GM21825 (cell line): ENCODE data around the gene BBIP1.

ENCODE experiments used
- ATAC-seq: cut with Tn5 transposase; IDR thresholded peaks from one replicate; pipeline ENCODE4 v1.9.1; 2021; ENCODE audit warnings: mild to moderate bottlenecking, moderate library complexity; ENCODE audit not compliant: unreplicated experiment

Gene BBIP1

DNA sequence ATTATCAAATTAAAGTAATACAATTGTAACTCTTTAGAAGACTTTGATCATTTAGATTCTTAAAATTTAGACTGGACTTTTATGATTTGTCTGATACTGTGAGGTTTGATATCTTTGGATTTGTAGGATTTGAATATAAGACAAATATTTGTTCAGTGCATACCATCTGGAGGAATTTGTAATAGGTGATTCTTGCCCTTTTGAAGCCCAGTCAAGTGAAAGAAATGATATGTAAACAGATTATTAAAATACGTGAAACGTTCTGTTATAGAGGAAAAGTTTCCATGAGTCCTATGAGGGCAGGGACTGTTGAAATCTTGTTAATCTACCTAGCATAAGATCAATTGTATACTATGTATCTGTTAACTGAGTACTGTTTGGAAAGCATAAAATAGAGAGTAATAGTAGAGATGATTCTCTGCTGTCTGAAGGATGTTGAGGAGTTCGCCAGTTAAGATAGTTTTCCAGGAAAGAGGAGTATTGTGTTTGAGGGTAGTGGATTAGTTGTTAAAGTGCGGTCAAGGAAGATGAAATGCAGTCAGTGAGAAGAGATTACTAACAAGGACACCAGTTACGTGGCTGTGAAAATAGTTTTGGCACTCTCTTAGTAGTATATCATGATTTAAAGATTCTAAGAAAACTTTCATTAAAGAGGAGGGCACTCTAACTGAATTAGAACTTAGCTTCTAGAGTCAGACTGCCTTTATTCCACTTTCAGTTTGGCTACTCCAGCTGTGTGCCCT lies 32.9 kb downstream of the BBIP1 start:
- ATAC-seq: no peak

GRCh38 chr10:110883924-110884323 lies 35.1 kb downstream of the BBIP1 start:
- ATAC-seq: no peak

- no peak for ATAC-seq
Measured at GRCh38 chr10:110881905-110882304, 37.1 kb downstream of the BBIP1 start.

DNA sequence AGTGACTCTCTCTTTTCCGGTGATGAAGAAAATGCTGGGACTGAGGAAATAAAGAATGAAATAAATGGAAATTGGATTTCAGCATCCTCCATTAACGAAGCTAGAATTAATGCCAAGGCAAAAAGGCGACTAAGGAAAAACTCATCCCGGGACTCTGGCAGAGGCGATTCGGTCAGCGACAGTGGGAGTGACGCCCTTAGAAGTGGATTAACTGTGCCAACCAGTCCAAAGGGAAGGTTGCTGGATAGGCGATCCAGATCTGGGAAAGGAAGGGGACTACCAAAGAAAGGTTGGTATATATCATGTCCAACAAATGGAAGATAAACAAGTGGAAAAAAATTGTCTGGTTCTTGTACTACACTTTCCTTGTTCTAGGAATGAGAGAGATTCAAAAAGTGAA lies 37.7 kb downstream of the BBIP1 start:
- ATAC-seq: no peak

DNA sequence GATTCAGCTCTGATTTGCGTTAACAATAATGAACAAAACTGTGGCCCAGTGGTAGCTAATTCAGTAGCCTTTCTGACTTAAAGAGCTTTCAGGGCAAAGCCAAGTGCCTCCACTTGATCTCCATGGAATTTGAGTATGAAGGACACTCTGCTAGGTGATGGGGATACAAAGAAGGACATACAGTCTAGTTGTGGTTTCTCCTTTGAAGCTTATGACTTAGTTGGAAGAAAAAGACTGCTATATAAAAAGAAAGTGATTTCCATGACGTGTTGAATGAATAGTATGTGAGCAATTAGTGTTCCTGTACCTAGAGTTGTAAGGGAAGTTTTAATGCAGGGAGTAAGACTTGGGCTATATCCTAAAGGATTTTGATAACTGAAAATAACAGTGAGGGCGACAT lies 39.0 kb downstream of the BBIP1 start:
- ATAC-seq: no peak

DNA sequence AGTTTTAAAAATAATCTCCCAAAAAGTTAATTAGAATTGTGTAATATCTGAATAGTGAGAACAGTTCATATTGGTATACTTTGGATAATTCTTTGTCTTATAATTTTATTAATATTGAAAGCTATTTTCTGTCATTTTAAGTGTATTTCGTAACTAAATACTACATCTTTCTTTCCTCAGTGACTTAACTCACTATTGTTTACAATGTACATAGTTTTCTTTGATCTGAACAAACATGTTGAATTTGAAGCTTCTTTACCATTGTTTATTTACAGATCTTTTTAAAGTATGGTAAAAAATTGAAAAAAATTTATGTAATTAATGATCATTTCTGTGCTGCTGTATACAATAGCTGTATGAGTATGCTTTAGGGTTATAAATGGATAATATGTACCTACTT lies 42.2 kb downstream of the BBIP1 start:
- ATAC-seq: no peak

GRCh38 chr10:110876000-110876399 lies 43.0 kb downstream of the BBIP1 start:
- no peak for ATAC-seq

DNA sequence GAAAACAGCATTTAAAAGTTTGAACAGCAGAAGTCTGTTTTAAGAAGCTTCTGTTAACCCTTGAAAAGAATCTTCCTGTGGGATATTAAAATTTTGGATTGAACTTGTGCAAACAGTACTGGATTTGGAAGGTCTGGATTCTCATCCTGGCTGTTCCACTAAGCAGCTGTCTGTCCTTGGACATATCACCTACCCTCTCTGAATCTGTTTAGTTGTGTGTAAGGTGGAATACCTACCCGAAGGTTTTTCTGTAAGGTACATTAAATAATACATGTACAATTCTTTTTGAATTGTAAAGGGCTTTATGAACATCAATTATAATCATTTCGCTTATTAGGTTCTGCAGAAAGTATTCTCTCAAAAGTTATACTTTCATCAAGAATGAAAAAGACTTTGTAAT lies 45.0 kb downstream of the BBIP1 start:
- ATAC-seq: no peak

GRCh38 chr10:110872984-110873923 lies 45.7 kb downstream of the BBIP1 start:
- ATAC-seq: no peak

DNA sequence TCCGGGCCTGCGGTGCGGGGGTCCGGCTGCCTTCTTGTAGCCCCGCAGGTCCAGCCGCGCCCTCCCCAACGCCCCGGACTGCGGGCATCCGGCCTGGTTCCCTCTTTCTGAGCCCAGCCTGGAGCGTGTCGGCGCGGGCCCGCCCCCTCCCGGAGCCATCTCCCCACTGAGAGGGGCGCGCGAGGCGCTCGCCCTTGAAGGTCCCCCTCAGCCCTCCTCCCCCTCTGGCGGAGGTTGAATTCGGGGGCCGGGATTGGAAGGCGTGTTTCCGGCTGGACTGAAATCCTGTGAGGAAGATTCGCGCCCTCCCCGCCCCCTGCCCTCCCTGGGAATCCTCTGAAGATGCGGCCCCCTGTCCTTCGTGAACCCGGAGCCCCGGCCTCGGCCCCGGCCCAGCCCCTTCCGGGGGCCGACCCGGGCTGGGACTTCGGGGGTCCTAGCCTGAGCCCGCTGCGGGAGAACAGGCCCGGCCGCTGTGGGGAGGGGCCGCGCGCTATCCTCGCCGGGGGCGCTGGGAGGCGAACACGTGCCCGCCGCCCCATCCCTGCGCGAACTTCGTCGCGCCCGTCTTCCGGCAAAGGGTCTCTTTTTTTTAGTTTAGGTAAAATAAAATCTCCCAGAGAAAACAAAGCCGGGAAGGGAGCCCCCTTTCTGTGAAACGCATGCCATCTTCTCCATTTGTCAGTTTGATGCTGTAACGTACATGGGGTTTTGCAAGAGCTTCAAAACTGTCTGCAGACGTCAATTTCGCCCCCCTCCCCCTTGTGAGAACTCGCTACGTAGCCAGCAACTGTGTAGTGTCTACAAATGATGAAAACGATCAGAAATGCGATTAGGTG lies 46.6 kb downstream of the BBIP1 start:
- peak; percentile 38 for ATAC-seq

DNA sequence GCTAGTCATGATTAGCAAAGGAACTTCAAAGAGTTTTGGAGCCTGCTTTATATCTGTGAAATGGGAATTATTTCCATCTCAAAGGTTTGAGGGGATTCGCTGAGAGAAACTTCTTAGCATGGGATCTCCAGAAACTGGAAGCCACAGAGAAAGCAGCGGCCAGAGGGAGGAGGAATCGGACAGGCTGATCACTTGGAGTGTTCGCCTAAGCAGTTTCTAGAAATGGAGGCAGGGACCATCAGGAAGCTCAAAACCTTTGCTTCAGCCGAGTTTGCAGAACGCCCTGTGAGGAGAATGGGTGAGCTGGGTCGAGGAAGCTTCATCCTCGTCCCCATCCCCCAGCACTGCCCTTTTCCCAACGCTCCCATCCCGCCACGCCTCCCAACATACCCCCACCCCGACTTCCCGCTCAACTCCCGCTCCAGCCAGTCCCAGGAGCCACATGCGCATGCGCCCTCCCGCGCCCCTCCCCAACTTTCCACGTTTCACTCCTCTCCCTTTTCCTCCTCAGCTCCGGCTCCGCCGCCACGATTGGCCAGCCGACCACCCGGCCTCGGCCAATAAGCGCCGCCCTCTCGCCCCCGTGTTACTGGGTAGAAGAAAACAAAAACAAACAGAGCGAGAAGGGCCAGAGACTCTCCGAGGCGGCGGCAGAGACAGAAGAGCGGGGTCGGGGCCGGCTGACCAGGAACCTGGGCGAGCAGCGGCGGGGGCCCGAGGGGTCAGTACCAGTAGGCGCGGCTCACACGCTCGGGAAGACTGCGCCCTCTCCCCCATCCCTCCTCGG lies 47.5 kb downstream of the BBIP1 start, which contains the start of gene PDCD4:
TSS of gene PDCD4 (plus strand) at position 631 of the 787 bp plus-strand sequence. CDS start 4,100 bp downstream, outside the sequence.
- peak; percentile 66 for ATAC-seq

DNA sequence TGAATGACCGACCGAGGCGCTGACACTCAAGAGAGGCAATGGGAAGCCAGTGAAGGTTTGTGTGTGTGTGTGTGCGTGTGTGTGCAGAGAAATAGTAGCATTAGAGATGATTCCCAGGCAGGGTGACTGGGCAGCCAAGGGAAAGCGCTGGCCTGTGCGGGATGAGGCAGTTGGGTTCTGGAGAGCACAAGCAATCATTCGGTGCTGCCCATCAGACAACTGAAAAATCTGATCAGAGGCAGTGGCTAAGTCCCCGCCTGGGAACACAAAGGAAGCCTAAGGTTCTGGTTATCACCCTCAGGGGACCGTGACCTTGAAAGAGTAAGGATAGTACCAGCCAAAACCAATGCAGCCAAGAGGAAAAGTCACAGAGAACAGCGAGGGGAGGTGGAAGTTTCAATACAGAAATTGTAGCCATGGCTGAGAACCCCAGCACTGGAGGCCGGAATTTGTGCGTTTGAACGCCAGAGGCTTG lies 48.1 kb downstream of the BBIP1 start:
- ATAC-seq: no peak

DNA sequence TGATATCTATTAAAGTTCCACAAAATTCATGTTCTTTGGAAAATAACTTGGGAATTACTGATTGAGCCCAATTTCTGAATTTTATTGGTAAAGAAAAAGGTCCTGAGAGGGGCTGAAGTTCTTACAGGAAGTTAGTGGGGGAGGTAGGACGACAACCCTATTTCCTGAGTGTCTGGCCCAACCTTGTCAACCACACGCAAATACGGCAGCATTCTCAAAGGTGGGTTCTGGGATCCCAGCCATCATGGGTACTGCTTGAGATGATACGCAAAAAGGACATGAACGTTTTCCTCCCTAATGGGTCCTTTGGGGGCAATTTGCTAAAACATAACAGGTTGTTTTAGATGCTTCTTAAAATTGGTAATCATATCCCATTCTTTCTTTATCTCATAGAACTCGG lies 50.0 kb downstream of the BBIP1 start:
- ATAC-seq: no peak

DNA sequence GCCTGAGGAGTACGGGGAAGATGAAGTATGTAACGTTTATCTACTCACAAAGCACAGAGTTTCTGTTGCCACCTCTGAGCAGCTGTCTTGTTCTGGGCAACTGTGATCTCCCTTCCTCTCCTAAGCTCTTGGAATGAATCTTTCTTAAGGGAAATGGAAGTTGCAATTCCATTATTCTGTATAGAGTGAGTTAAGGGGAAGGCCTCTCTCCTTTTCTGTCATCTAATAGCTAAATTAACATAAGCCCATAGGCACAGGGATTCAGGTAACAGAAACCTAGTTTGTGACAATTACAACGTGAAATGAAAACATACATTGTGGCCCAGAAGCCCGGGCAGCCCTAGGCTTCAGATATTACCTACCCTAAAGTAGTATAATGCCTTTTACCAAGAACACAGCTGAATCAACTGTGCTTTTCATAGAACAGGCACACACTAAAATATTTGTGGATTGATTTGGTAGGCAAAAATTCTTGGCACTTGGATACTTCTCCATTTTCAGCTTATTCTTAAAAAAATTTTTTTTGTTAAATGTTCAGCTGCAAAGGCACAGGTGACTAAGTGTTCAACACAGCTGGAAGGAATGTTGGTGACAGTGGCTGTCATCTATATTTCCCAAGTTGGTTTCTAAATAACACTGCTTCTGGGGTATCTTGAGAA lies 51.0 kb downstream of the BBIP1 start:
- no peak for ATAC-seq

- peak; percentile 22 for ATAC-seq
Measured at GRCh38 chr10:110867011-110867806, 51.8 kb downstream of the BBIP1 start.

GRCh38 chr10:110865809-110866482 lies 53.0 kb downstream of the BBIP1 start:
- peak; percentile 25 for ATAC-seq

DNA sequence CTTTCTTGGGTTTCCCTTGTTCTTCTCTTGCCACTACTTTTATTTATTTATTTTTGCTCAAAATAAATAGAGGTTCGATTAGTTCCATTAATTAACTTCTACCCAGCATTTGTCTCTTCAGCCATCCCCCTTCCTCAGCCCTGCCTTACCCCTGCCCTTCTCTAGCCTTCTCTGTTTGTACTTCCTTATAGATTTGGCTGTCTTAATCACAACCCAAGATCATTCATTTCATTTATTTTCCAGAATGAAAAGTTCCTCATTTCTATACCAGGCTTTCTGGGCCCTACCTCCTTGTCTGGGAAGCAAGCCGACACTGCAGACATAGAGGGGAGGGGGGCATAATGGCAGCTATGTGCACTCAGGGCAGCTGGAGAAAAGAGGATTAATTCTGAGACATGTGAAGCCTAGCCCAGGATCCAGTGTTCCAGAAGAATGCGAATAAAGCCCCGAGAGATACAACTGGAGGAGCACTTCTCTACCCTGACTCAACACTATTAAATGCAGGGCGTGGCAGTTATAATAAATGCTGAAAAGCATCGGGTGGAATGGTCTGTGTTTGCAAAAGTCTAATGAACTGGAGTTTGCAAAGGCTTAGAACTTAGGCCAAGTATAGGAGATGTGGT lies 53.7 kb downstream of the BBIP1 start:
- ATAC-seq: peak; percentile 0

DNA sequence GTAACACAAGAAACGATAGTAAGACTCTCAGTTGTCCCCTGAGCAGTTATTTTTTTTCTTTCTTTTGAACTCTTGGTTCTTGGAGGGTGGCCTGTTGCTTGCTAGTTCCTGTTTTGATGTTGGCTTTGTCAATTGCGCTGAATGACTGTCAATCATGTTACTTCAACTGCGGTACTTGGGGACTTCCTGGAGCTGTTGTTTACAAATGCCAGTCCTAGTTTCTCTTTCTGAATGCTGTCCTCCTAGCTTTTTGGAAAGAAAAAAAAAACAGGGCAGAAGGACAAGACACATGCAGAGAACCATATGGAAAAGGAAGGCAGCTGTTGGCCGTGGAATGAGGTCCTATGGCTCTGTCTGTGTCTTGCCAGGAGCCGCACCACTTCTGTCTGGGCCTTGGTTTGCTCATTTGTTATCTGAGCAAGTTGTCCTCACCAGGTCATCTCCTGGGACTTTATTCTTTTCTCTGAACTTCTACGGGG lies 54.3 kb downstream of the BBIP1 start:
- peak; percentile 54 for ATAC-seq
